GM21390 (cell line): ENCODE results near the gene SHC2.
"Not testable (repeated sequence)": the region's sequence is repeated elsewhere in the genome, so short reads cannot be mapped to it uniquely, and the experiment has no call there.

Experiments used
- ATAC-seq: cut with Tn5 transposase; IDR thresholded peaks from one replicate; pipeline ENCODE4 v1.9.1; 2021; ENCODE audit not compliant: unreplicated experiment

SHC2 gene

GRCh38 chr19:450912-451481 is 9.8 kb downstream of the SHC2 start:
- not testable (repeated sequence) for ATAC-seq

- no peak for ATAC-seq
Observed at GRCh38 chr19:449916-450315, 10.9 kb downstream of the SHC2 start.

- no peak for ATAC-seq
Observed at GRCh38 chr19:447816-448560, 12.8 kb downstream of the SHC2 start.

GRCh38 chr19:447064-447426 is 13.8 kb downstream of the SHC2 start:
- no peak for ATAC-seq

- ATAC-seq, result no peak
Observed at GRCh38 chr19:444677-445210, 16.1 kb downstream of the SHC2 start.

- no peak for ATAC-seq
Observed at GRCh38 chr19:443005-443404, 17.8 kb downstream of the SHC2 start.

GRCh38 chr19:442085-442484 is 18.7 kb downstream of the SHC2 start:
- ATAC-seq, result no peak

GRCh38 chr19:441213-441836 is 19.5 kb downstream of the SHC2 start:
- ATAC-seq, result no peak

GRCh38 chr19:440391-441212 is 20.2 kb downstream of the SHC2 start:
- no peak for ATAC-seq

GRCh38 chr19:439167-439900 is 21.5 kb downstream of the SHC2 start:
- no peak for ATAC-seq

- no peak for ATAC-seq
Observed at GRCh38 chr19:438416-438958, 22.3 kb downstream of the SHC2 start.

GRCh38 chr19:437041-437440 is 23.8 kb downstream of the SHC2 start:
- no peak for ATAC-seq

GRCh38 chr19:436413-436950 is 24.4 kb downstream of the SHC2 start:
- ATAC-seq, result no peak

GRCh38 chr19:435707-436412 is 25.0 kb downstream of the SHC2 start:
- no peak for ATAC-seq

- ATAC-seq, result no peak
Observed at GRCh38 chr19:435056-435706, 25.7 kb downstream of the SHC2 start.

GRCh38 chr19:434152-434960 is 26.5 kb downstream of the SHC2 start:
- ATAC-seq, result no peak

- no peak for ATAC-seq
Observed at GRCh38 chr19:430701-431100, 30.1 kb downstream of the SHC2 start.

GRCh38 chr19:428149-428548 is 32.7 kb downstream of the SHC2 start:
- ATAC-seq, result no peak
